Neural progenitor cell (in vitro differentiated cells): Measurements from ENCODE around the gene ISY1.

Source experiments
- CTCF ChIP-seq: fragments of 200-600 bp; sonication (generic); IDR thresholded peaks from 2 replicates; pipeline ENCODE4 v1.5.1; 2017; ENCODE audit warnings: antibody characterized with exemption, mild to moderate bottlenecking
- EZH2 ChIP-seq: fragments of 200-600 bp; sonication (generic); IDR thresholded peaks from 2 replicates; pipeline ENCODE4 v1.6.1; 2017; ENCODE audit warnings: antibody characterized with exemption, mild to moderate bottlenecking, moderate library complexity
- EZH2phosphoT487 ChIP-seq: fragments of 200-600 bp; sonication (generic); IDR thresholded peaks from 2 replicates; pipeline ENCODE4 v1.6.1; 2017; ENCODE audit warnings: antibody characterized with exemption

GRCh38 chr3:129085165-129085715, 75.6 kb downstream of the ISY1 start:
- TF ChIP-seq CTCF = no peak
- TF ChIP-seq EZH2 = no peak
- no peak for TF ChIP-seq EZH2phosphoT487
